AG10803 (cell line): ENCODE data around the gene GMDS.
"Not testable (repeated sequence)": the region's sequence is repeated elsewhere in the genome, so short reads cannot be mapped to it uniquely, and the experiment has no call there.

Experiments
- DNase-seq: peaks from one replicate; pipeline ENCODE4 v3.0.0; 2010; ENCODE audit warnings: low read depth
- H3K4me3 ChIP-seq: 2 replicates; pipeline ENCODE4 v1.5.1; 2011; ENCODE audit warnings: mild to moderate bottlenecking, low read length, control low read depth
- CTCF ChIP-seq: conservative IDR thresholded peaks from 2 replicates; pipeline ENCODE4 v1.5.1; 2011; ENCODE audit warnings: mild to moderate bottlenecking, low read length, control low read depth, inconsistent platforms

Gene GMDS

GRCh38 chr6:1761477-1761877, 483.9 kb downstream of the GMDS start:
- no peak for TF ChIP-seq CTCF
- no peak for DNase-seq
- H3K4me3 ChIP-seq, result no peak overlapping the region

GRCh38 chr6:1760876-1761275, 484.5 kb downstream of the GMDS start:
- no peak for TF ChIP-seq CTCF
- H3K4me3 ChIP-seq, result no peak overlapping the region
- DNase-seq, result no peak

GRCh38 chr6:1759870-1760269, 485.5 kb downstream of the GMDS start:
- no peak overlapping the region for H3K4me3 ChIP-seq
- no peak for DNase-seq
- TF ChIP-seq CTCF, result no peak

- TF ChIP-seq CTCF, result no peak
- DNase-seq, result no peak
- H3K4me3 ChIP-seq, result no peak overlapping the region
These were observed 487.2 kb downstream of the GMDS start for GRCh38 chr6:1758076-1758679.

- no peak overlapping the region for H3K4me3 ChIP-seq
- no peak for TF ChIP-seq CTCF
- no peak for DNase-seq
These were observed 488.3 kb downstream of the GMDS start for GRCh38 chr6:1757131-1757530.

GRCh38 chr6:1756472-1757129, 488.8 kb downstream of the GMDS start:
- DNase-seq, result no peak
- H3K4me3 ChIP-seq, result no peak overlapping the region
- no peak for TF ChIP-seq CTCF

- not testable (repeated sequence) for H3K4me3 ChIP-seq, DNase-seq
These were observed 494.3 kb downstream of the GMDS start for GRCh38 chr6:1751063-1751462.

- H3K4me3 ChIP-seq, result no peak overlapping the region
- DNase-seq, result no peak
- TF ChIP-seq CTCF, result no peak
These were observed 496.4 kb downstream of the GMDS start for GRCh38 chr6:1749041-1749440.
